ENCODE results near the gene GMDS. TPM values are rescaled to one million over a fixed set of nuclear protein-coding genes. Genes with fewer than 3 reads are reported as not detected.

Gene GMDS
- total and polyA plus RNA-seq, 2 of the 8 experiments (the other 6 are each of a cell fraction or from before 2014, with no cell fraction given): 16.8 to 50.0 TPM

DNA sequence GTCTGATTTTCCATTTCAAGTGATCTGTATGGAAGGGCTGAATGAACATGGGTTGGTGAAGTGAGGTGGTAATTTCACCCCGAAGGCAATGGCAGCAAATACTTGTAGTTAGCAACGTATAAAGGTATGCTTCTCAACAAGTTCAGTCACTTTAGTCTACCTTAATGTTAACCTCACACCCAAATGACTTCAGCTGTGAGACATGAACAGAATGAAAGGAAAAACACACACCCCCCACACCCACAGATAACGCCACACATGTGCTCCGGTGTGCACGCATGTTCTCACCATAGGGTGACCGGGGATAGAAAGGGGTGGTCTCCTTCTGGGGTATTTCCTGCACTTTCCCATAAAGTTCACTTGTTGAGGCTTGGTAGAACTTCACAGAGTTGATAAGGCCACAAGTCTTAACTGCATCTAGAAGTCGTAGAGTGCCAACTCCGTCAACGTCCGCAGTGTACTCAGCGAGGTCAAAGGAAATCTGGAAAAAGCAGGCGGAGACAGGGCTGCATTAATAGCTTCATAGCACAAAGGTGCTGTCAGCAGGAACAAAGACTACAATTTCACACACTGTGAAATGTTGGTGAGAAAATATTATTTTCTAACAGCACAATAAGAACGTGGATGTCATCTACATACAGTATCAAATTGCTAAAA lies 284.8 kb downstream of the GMDS start (continued):
- TF ChIP-seq, protein P1, sequence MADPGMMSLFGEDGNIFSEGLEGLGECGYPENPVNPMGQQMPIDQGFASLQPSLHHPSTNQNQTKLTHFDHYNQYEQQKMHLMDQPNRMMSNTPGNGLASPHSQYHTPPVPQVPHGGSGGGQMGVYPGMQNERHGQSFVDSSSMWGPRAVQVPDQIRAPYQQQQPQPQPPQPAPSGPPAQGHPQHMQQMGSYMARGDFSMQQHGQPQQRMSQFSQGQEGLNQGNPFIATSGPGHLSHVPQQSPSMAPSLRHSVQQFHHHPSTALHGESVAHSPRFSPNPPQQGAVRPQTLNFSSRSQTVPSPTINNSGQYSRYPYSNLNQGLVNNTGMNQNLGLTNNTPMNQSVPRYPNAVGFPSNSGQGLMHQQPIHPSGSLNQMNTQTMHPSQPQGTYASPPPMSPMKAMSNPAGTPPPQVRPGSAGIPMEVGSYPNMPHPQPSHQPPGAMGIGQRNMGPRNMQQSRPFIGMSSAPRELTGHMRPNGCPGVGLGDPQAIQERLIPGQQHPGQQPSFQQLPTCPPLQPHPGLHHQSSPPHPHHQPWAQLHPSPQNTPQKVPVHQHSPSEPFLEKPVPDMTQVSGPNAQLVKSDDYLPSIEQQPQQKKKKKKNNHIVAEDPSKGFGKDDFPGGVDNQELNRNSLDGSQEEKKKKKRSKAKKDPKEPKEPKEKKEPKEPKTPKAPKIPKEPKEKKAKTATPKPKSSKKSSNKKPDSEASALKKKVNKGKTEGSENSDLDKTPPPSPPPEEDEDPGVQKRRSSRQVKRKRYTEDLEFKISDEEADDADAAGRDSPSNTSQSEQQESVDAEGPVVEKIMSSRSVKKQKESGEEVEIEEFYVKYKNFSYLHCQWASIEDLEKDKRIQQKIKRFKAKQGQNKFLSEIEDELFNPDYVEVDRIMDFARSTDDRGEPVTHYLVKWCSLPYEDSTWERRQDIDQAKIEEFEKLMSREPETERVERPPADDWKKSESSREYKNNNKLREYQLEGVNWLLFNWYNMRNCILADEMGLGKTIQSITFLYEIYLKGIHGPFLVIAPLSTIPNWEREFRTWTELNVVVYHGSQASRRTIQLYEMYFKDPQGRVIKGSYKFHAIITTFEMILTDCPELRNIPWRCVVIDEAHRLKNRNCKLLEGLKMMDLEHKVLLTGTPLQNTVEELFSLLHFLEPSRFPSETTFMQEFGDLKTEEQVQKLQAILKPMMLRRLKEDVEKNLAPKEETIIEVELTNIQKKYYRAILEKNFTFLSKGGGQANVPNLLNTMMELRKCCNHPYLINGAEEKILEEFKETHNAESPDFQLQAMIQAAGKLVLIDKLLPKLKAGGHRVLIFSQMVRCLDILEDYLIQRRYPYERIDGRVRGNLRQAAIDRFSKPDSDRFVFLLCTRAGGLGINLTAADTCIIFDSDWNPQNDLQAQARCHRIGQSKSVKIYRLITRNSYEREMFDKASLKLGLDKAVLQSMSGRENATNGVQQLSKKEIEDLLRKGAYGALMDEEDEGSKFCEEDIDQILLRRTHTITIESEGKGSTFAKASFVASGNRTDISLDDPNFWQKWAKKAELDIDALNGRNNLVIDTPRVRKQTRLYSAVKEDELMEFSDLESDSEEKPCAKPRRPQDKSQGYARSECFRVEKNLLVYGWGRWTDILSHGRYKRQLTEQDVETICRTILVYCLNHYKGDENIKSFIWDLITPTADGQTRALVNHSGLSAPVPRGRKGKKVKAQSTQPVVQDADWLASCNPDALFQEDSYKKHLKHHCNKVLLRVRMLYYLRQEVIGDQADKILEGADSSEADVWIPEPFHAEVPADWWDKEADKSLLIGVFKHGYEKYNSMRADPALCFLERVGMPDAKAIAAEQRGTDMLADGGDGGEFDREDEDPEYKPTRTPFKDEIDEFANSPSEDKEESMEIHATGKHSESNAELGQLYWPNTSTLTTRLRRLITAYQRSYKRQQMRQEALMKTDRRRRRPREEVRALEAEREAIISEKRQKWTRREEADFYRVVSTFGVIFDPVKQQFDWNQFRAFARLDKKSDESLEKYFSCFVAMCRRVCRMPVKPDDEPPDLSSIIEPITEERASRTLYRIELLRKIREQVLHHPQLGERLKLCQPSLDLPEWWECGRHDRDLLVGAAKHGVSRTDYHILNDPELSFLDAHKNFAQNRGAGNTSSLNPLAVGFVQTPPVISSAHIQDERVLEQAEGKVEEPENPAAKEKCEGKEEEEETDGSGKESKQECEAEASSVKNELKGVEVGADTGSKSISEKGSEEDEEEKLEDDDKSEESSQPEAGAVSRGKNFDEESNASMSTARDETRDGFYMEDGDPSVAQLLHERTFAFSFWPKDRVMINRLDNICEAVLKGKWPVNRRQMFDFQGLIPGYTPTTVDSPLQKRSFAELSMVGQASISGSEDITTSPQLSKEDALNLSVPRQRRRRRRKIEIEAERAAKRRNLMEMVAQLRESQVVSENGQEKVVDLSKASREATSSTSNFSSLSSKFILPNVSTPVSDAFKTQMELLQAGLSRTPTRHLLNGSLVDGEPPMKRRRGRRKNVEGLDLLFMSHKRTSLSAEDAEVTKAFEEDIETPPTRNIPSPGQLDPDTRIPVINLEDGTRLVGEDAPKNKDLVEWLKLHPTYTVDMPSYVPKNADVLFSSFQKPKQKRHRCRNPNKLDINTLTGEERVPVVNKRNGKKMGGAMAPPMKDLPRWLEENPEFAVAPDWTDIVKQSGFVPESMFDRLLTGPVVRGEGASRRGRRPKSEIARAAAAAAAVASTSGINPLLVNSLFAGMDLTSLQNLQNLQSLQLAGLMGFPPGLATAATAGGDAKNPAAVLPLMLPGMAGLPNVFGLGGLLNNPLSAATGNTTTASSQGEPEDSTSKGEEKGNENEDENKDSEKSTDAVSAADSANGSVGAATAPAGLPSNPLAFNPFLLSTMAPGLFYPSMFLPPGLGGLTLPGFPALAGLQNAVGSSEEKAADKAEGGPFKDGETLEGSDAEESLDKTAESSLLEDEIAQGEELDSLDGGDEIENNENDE (IDR thresholded peaks at IDR 0.05; ENCODE audit: insufficient replicate concordance, low read length): no peak
- TF ChIP-seq TBP (IDR thresholded peaks at IDR 0.05; ENCODE audit: low read depth, low read length): no peak
- no peak for TF ChIP-seq EGR1 (IDR thresholded peaks at IDR 0.05; ENCODE audit: borderline replicate concordance, low read depth, low read length)
- TF ChIP-seq CREB1 (IDR thresholded peaks at IDR 0.05): no peak
- no peak for TF ChIP-seq CEBPB (IDR thresholded peaks at IDR 0.05; ENCODE audit: low read depth, low read length)
- no peak for TF ChIP-seq CTCF (IDR thresholded peaks at IDR 0.05; ENCODE audit: control extremely low read depth in 1 of 3, insufficient read depth in 1 of 3, low read depth in 1 of 3, low read length in 3 of 3)
- TF ChIP-seq HDAC6 (IDR thresholded peaks at IDR 0.05; ENCODE audit: low read depth, low read length): no peak
- TF ChIP-seq NRF1 (IDR thresholded peaks at IDR 0.05; ENCODE audit: low read depth, low read length): no peak
- TF ChIP-seq SAP30 (IDR thresholded peaks at IDR 0.05; ENCODE audit: insufficient read depth, insufficient replicate concordance, low read length): no peak
